ENCODE measurements around the gene ZER1.

Gene ZER1

DNA sequence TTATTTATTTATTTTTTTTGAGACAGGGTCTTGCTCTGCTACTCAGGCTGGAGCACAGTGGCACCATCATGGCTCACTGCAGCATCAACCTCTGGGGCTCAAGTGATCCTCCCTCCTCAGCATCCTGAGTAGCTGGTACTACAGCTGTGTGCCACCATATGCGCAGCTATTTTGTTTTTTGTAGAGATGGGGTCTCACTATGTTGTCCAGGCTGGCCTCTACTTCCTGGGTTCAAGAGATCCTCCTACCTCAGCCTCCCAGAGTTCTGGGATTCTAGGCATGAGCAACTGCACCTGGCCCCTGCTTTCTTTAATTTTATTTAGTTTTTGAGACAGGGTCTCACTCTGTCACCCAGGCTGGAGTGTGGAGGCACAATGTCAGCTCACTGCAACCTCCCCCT lies 28.3 kb downstream of the ZER1 start:
- no peak for TF ChIP-seq CTCF (IDR thresholded peaks at IDR 0.05; ENCODE audit: borderline replicate concordance, control extremely low read depth, extremely low read depth, insufficient read depth, missing control alignments)
- DNase-seq (ENCODE audit: low spot score): no peak
- in situ Hi-C loops (cut with MboI; ENCODE audit: low sequenced_read_pairs, unreplicated experiment): no loop called here

DNA sequence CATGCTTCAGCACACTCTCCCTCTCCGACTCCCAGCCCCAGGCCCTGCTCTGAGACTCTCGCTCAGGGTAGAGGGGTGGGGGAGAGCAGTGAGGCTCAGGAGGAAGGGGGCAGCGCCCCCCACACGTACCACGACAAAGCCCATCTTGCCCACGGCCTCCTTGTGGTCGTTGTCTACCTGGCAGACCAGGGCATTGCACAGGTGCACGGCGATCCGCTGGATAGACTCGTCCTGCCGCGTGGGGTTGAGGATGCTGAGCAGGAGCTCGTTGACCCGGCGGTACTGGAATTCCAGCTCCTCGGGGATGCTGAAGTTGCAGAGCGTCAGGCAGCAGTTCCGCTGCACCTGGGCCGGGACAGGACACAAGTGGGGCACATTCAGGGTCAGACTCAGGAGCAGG lies 29.3 kb downstream of the ZER1 start:
- TF ChIP-seq CTCF (IDR thresholded peaks at IDR 0.05; ENCODE audit: borderline replicate concordance, control extremely low read depth, extremely low read depth, insufficient read depth, missing control alignments): no peak
- no peak for DNase-seq (ENCODE audit: low spot score)
- in situ Hi-C loops (cut with MboI; ENCODE audit: low sequenced_read_pairs, unreplicated experiment): no loop called here

DNA sequence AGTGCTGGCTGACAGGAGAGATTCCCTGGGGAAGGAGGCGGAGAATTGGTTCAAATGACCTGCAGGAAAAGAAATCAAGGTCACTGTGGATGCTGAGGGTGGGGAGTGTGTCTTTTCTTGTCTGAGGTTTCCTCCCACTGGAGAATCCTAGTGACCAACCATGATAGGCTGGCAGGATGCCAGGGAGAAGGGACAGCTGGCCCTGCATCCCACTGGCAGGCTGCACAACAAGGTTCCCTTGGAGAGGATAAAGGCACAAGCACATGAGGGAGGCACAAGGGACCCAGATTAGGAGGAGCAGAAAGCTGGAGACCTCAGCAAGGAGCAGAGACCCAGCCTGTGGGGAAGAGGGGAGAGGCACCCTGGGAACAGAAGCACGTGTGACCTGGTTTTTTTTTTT lies 36.4 kb downstream of the ZER1 start:
- DNase-seq (ENCODE audit: low spot score): no peak
- in situ Hi-C loops (cut with MboI; ENCODE audit: low sequenced_read_pairs, unreplicated experiment): no loop called here
- TF ChIP-seq CTCF (IDR thresholded peaks at IDR 0.05; ENCODE audit: borderline replicate concordance, control extremely low read depth, extremely low read depth, insufficient read depth, missing control alignments): no peak

DNA sequence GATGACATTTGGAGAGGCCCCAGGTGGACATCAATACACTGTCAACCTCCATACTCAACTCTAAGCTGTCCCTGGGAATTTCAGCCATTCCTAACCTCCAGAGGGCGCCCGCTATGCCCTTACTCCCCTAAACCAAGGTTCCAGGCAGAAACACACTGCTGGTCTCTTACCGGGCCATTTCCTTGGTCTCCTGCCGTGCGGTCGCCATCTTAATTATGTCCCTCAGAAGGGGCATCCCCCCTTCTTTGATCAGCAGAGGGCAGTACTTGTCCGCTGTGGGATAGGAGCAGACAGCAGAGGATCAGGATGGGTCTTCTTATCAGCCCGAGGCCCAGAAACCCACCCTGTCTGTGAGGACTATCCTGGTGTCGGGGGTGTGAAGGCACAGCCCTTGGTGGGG lies 38.5 kb downstream of the ZER1 start:
- in situ Hi-C loops (cut with MboI; ENCODE audit: low sequenced_read_pairs, unreplicated experiment): no loop called here
- DNase-seq (ENCODE audit: low spot score): peak; percentile 65
- TF ChIP-seq CTCF (IDR thresholded peaks at IDR 0.05; ENCODE audit: borderline replicate concordance, control extremely low read depth, extremely low read depth, insufficient read depth, missing control alignments): no peak

DNA sequence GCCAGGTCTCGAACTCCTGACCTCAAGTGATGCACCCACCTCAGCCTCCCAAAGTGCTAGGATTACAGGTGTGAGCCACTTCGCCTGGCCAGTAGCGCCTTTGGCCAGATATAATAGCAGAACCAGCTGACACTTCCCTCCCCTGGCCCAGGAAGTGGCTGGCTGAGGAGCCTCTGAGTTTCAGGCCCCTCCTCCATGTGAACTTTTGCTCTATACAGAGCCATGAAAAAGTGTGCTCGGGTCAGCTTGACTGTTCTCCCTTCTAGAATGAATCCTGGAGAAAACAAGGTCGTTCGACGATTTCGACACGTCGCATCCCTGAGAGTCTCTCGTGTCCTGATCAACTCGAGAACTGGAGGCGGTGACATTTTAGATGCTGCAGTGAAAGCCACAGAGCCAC lies 39.2 kb downstream of the ZER1 start:
- TF ChIP-seq CTCF (IDR thresholded peaks at IDR 0.05; ENCODE audit: borderline replicate concordance, control extremely low read depth, extremely low read depth, insufficient read depth, missing control alignments): no peak
- DNase-seq (ENCODE audit: low spot score): no peak
- in situ Hi-C loops (cut with MboI; ENCODE audit: low sequenced_read_pairs, unreplicated experiment): no loop called here

DNA sequence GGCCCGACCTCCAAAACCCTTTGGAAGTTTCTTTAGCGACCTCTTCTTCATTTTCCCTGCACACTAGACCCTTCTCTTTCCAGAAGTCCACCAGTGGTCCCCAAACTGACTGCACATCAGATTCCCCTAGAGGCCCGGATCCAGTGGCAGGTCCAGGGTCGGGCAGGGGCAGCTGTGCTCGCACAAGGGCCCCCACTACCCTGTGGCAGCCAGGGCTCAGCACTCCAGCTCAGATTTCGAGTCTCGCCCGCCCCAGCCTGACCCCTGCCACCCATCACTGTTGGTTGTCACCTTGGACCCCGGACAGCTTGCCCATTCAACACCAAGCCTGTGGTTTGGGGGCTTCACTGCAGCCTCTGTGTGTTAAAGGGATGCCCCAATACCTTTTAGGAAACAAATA lies 40.0 kb downstream of the ZER1 start:
- in situ Hi-C loops (cut with MboI; ENCODE audit: low sequenced_read_pairs, unreplicated experiment): no loop called here
- TF ChIP-seq CTCF (IDR thresholded peaks at IDR 0.05; ENCODE audit: borderline replicate concordance, control extremely low read depth, extremely low read depth, insufficient read depth, missing control alignments): no peak
- DNase-seq (ENCODE audit: low spot score): no peak

DNA sequence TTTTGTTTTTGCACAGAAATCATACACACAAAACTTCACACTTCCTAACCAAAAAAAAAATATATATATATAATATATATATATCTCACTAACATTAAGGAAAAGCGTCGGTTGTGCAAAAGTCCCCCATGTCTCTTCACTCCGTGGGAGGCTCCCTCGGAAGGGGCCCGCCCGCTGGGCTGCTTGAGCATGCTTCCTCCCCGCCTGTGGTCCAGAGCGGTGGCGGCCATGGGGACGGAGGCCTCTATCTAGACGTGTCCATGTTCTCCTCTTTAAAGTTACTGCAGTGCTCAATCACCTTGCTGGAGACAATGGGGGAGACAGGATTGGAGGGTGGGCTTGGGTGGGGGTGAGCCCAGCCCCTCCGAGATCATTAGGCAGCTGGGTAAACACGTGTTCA lies 40.6 kb downstream of the ZER1 start:
- in situ Hi-C loops (cut with MboI; ENCODE audit: low sequenced_read_pairs, unreplicated experiment): no loop called here
- no peak for DNase-seq (ENCODE audit: low spot score)
- TF ChIP-seq CTCF (IDR thresholded peaks at IDR 0.05; ENCODE audit: borderline replicate concordance, control extremely low read depth, extremely low read depth, insufficient read depth, missing control alignments): no peak
